NCI-H446 treated with DMSO at 0.1 percent for 48 hours (cell line): ENCODE measurements around the gene ADCY4.

Experiments
- DNase-seq: peaks from one replicate; lab custom pipeline; 2025; lab: John Stamatoyannopoulos, UW

Gene ADCY4

GRCh38 chr14:24315807-24316596 is 18.9 kb downstream of the ADCY4 start:
- DNase-seq = no peak

- DNase-seq = no peak
These were observed 19.5 kb downstream of the ADCY4 start for GRCh38 chr14:24315243-24315806.

GRCh38 chr14:24314377-24315193 is 20.3 kb downstream of the ADCY4 start:
- DNase-seq = no peak

- DNase-seq = no peak
These were observed 21.0 kb downstream of the ADCY4 start for GRCh38 chr14:24313913-24314312.

GRCh38 chr14:24312736-24313507 is 21.9 kb downstream of the ADCY4 start:
- no peak for DNase-seq

GRCh38 chr14:24311837-24312615 is 22.8 kb downstream of the ADCY4 start:
- no peak for DNase-seq

- DNase-seq = no peak
These were observed 23.9 kb downstream of the ADCY4 start, which contains the start of gene LTB4R for GRCh38 chr14:24310646-24311604. TSS of gene LTB4R (plus strand) at chr14:24311502. CDS start at chr14:24315652, 4,150 bp downstream.

GRCh38 chr14:24310265-24310645 is 24.6 kb downstream of the ADCY4 start:
- no peak for DNase-seq

- no peak for DNase-seq
These were observed 25.2 kb downstream of the ADCY4 start, which contains the start of gene LTB4R2 for GRCh38 chr14:24309538-24310264. TSS of gene LTB4R2 (plus strand) at chr14:24310140. CDS start at chr14:24310665, 525 bp downstream.

- DNase-seq = no peak
These were observed 26.3 kb downstream of the ADCY4 start for GRCh38 chr14:24308342-24309124.

- DNase-seq = peak; percentile 7
These were observed 27.1 kb downstream of the ADCY4 start, which contains the start of gene CIDEB for GRCh38 chr14:24307575-24308341. TSS of gene CIDEB (minus strand) at chr14:24307977. CDS start at chr14:24307858, 119 bp downstream.

GRCh38 chr14:24307156-24307574 is 27.7 kb downstream of the ADCY4 start:
- DNase-seq = no peak

- DNase-seq = no peak
These were observed 30.9 kb downstream of the ADCY4 start for GRCh38 chr14:24304019-24304387.

GRCh38 chr14:24300326-24300980 is 34.4 kb downstream of the ADCY4 start:
- no peak for DNase-seq

GRCh38 chr14:24299255-24300191 is 35.3 kb downstream of the ADCY4 start, which contains the start of the genes DHRS1 and NOP9:
TSS of gene DHRS1 (minus strand) at chr14:24299780. CDS start at chr14:24299106, 674 bp downstream.
TSS of gene NOP9 (plus strand) at chr14:24299850. CDS start at chr14:24299955, 105 bp downstream.
- peak; percentile 70 for DNase-seq

- DNase-seq = no peak
These were observed 36.0 kb downstream of the ADCY4 start for GRCh38 chr14:24298892-24299254.
